DMS 273 (cell line): ENCODE data around the gene N4BP2L1.

Source experiments
- DNase-seq: peaks from one replicate; lab custom pipeline; 2025; ENCODE audit not compliant: unreplicated experiment; lab: John Stamatoyannopoulos, UW

The N4BP2L1 gene

GRCh38 chr13:32432856-32433255 lies 4.9 kb upstream of the N4BP2L1 start:
- DNase-seq: peak; percentile 54

GRCh38 chr13:32431361-32431760 lies 3.4 kb upstream of the N4BP2L1 start:
- no peak for DNase-seq

GRCh38 chr13:32430018-32430747 lies 2.3 kb upstream of the N4BP2L1 start:
- no peak for DNase-seq

DNA sequence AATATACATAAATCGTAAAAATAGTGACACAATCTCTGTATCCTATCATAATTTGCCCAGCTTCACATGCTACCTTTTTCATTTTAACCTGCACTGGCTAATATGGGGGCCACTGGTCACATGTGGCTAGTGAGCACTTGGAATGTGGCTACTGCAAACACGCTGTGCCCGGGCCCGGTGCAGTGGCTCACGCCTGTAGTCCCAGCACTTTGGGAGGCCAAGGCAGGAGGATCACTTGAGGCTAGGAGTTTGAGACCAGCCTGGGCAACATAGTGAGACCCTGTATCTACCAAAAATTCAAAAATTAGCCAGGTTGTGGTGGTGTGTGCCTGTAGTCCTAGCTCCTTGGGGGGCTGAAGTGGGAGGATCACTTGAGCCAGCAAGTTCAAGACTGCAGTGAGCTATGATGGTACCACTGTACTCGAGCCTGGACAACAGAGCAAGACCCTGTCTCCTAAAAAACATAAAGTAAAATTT lies 1.5 kb upstream of the N4BP2L1 start:
- DNase-seq: no peak

GRCh38 chr13:32428581-32429432 lies 877 bp upstream of the N4BP2L1 start:
- DNase-seq: no peak

GRCh38 chr13:32426990-32427851 lies 709 bp downstream of the N4BP2L1 start:
- peak; percentile 77 for DNase-seq

- no peak for DNase-seq
Observed at GRCh38 chr13:32426191-32426989, 1.5 kb downstream of the N4BP2L1 start.

DNA sequence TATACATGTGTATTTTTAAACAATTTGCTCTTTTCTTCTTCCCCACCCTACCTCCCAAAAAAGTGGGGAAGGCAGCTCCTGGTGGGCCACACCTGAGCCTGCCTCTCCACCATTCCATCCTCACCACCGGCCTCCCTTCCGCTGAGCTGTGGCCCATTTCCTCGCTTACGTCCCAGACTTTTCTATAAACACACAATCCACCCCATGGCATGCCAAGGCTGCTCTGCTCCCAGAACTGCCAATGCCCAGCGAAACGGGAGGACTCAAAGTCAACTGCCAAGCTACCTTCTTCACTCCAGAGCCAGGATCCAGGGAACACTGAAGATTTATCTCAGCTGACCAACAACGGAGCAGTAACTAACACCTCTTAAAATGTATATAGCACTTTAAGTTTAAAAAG lies 2.8 kb downstream of the N4BP2L1 start:
- DNase-seq: no peak

- DNase-seq: no peak
Observed at GRCh38 chr13:32423592-32423991, 4.3 kb downstream of the N4BP2L1 start.

DNA sequence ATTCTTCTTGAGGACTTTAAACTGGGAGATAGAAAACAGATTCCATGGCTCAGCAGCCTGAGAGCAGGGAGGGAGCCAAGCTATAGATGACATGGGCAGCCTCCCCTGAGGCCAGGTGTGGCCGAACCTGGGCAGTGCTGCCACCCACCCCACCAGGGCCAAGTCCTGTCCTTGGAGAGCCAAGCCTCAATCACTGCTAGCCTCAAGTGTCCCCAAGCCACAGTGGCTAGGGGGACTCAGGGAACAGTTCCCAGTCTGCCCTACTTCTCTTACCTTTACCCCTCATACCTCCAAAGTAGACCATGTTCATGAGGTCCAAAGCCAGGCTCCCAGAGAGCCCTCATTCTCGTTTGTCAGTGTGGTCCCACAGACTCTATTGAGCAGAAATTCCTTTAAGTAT lies 8.1 kb downstream of the N4BP2L1 start:
- DNase-seq: no peak

GRCh38 chr13:32417995-32418394 lies 9.9 kb downstream of the N4BP2L1 start:
- no peak for DNase-seq

DNA sequence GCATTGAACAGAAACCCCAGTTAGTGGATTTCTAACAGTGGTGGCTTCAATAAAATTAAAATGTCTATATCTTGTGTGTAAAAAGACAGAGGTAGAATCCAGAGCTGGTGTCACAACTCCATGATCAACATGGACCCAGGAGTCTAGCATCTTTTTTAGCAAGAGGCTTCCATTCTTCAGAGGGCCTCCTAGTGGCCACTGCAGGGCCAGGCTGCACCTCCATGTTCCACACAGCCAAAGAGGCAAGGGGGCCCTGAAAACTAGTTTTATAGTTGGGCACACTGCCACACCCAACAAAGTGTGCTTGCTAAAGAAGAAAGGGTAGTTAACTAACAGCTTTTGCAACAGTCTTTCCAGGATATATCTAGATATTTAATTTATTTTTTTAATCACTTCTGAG lies 12.9 kb downstream of the N4BP2L1 start:
- DNase-seq: peak; percentile 54

- no peak for DNase-seq
Observed at GRCh38 chr13:32414580-32414979, 13.3 kb downstream of the N4BP2L1 start.

GRCh38 chr13:32413284-32413683 lies 14.6 kb downstream of the N4BP2L1 start:
- no peak for DNase-seq

GRCh38 chr13:32409561-32410421 lies 18.1 kb downstream of the N4BP2L1 start:
- no peak for DNase-seq

DNA sequence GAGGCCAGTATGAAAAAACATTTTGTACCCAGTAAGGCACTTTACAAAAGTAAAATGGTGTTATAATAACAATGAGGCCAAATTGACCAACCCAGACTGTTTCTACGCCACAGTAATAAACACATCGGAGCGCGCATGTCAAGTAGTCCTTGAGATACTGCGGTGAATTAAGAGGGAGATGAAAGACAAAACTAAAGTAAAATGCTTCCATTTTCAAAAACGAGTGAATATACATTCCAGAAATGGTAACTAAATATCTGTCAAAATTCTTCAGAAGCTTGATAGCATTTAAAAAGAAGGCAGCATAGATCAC lies 19.0 kb downstream of the N4BP2L1 start:
- no peak for DNase-seq

DNA sequence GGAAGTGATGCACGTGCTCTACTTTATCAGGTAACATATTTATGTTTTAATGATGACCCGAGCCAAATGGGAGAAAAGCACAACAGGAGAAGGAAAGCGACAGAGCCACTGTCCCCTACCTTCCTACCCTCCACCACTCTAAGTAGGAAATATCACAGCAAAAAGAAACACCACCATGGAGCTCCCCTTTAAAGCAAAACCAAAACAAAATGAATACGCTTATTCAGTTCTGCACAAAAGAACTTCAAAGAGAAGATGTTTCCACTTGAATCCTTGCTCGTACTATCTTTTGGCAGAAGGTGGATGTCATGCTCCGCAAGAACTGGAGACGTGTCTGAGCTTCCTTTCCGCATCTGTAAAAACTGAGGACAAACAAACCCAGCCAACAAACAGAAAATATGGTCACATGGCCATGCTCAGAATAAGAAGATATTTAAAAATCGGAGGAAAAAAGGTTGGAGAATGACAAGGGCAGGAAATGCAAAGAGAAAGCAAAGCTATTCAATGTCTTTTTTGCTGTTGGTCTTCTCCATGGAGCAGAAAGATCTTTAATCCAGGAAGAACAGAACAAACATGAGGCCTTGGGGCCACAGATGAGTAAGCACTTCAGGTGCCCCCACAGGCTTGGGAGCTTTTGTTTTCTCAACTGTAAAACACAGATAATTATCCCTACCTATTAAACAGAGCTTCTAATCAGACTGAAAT lies 19.5 kb downstream of the N4BP2L1 start:
- no peak for DNase-seq

GRCh38 chr13:32407854-32408253 lies 20.1 kb downstream of the N4BP2L1 start:
- DNase-seq: no peak

DNA sequence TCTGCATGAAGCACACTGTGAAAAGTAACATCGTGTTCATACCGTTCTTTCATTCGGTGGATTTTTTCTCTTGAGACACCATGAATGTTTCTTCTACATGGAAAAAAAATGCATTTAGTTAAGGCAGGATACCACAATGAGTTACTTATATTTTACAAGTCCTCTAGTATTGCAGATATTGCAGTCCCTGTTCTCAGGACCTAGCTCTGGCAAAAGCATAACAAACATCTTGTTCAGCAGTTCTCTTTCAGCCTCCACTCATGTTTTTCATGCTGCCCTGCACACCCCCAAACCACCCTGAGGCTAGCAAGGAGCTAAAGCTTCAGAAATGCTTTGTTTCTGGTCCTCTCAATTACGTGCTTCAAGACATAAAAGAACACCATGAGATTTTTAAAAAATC lies 24.8 kb downstream of the N4BP2L1 start:
- no peak for DNase-seq
